ENCODE results near the gene VARS1.

DNA sequence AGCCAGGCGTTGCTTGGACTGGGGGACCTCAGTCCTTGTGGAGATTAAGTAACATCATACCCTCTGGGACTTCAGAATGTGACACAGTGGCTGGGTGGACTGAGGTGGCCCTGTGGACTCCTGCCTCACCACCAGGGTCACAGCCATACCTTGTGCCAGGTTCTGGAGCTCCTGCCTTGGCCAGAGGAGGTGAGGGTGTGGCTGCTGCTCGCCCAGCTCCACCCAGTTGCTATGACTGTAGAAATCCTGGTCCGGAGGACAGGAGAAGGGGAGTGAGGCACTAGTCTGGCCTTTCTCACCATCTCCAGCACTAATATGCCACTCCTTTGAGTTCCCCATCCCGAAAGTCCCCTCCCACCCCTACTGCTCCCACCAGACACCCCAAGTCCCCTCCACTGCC, 20.4 kb downstream of the VARS1 start:
- TF ChIP-seq, protein P1, sequence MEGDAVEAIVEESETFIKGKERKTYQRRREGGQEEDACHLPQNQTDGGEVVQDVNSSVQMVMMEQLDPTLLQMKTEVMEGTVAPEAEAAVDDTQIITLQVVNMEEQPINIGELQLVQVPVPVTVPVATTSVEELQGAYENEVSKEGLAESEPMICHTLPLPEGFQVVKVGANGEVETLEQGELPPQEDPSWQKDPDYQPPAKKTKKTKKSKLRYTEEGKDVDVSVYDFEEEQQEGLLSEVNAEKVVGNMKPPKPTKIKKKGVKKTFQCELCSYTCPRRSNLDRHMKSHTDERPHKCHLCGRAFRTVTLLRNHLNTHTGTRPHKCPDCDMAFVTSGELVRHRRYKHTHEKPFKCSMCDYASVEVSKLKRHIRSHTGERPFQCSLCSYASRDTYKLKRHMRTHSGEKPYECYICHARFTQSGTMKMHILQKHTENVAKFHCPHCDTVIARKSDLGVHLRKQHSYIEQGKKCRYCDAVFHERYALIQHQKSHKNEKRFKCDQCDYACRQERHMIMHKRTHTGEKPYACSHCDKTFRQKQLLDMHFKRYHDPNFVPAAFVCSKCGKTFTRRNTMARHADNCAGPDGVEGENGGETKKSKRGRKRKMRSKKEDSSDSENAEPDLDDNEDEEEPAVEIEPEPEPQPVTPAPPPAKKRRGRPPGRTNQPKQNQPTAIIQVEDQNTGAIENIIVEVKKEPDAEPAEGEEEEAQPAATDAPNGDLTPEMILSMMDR (IDR thresholded peaks at IDR 0.05): no peak
- no peak for TF ChIP-seq POLR2A (IDR thresholded peaks at IDR 0.05)
- no peak for TF ChIP-seq POLR2AphosphoS5 (IDR thresholded peaks at IDR 0.05)

Data from gastroesophageal sphincter (tissue), 3 donors.